ENCODE data around the gene CAND2.

CAND2 gene

GRCh38 chr3:12882336-12883310, 86.1 kb downstream of the CAND2 start:
- in situ Hi-C loops (cut with MboI; ENCODE audit: low sequenced_read_pairs), result no loop called here

- in situ Hi-C loops (cut with MboI; ENCODE audit: low sequenced_read_pairs), result no loop called here
Observed at GRCh38 chr3:12884186-12884680, 87.8 kb downstream of the CAND2 start.

Measured in HL-60/S4 (cell line).